Stimulated activated CD4-positive, alpha-beta T cell treated with anti-CD3 and anti-CD28 coated beads, TNF-alpha, amount 100 ng/mL, for 24 hours (primary cell): Measurements from ENCODE around the gene PLEKHA8.

Source experiments
- DNase-seq, 3 experiments: peaks; one replicate each; pipeline ENCODE4 v3.0.0-alpha.2; 2020; ENCODE audit warnings: low read depth in 3 of 3

PLEKHA8 gene

DNA sequence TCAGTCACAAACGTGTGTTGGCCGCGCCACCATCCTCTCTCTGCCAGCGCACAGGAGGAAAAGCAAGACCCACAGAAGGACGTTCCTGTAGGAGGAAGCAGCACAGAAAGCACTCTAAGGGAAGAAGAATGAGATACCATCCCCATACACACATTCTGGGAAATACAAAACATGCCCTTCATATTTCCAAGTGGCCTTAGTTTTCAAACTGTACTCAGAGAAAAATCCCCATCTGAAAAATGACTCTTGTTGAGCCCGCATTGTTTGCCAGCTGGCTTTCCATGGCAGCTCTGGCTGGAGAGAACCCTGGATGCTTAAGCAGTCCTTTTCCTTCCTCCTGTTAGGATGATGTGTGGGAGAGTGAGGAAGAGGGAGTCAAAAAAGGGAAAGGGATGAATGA, 139.7 kb downstream of the PLEKHA8 start:
- no peak for DNase-seq

DNA sequence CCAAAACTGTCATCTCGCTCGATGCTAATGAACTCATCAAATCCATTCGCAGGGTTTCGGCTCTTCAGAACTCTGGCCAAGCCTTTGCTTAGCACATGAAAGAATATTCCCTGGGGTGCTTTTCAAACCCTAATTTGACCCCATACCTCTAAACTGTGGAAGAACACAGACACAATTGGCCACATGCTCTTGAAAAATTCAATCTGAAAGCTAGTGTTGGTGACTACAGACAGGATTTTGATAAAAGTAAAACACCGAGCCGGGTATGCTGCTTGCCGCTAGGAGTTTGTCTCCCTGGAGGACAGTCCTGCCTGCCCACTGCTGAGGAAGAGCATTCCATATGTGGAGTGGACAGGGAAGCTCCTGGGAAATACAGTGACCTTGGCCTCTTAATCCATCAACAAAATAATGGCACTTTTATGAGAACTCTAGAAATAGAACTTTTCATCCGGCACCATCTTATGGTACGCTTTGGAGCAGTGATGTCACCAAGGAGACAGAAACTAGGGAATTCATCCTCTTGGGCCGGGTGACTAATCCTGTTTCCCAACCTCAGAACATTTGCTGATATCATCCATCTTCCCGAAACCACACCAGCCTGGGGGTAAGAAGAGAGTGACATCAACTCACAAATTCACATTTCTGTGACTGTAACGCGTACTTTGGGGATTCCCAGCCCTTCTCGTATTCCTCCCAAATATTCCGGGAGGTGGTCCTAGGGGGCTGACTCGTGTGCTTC, 140.8 kb downstream of the PLEKHA8 start:
- DNase-seq, result no peak

GRCh38 chr7:30169579-30169978, 141.4 kb downstream of the PLEKHA8 start:
- DNase-seq, result no peak

DNA sequence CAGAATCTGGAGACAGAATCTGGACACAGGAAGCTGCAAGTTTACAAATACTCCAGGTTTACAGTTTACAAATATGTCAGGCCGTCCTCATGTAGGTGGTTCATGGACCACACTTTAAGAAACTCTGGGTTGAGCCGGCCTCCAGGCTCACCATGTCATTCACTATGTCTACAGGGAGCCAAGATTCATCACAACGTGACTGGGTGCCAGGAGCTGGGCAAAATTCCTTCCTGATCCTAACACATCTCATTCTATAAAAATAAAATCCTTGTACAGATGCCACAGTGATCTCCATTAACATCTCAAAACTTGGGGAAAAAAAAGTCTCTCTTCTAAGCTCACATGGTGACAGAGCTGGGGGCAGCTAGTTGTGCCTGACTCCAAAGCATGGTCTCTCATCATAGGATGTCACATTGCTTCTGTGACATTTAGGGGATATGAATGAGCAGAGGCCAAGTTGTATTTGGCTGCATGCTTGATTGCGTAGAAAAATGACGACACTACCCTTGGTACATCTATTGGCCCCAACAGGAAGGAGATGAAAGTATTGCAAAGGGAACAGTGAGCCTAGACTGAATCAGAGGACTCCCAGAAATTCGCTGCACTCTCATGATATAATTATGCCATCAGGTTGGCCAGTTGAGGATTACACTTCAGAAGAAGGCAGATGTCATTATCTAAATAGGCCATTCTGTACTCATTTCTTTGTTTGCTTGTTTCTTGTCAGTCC, 142.4 kb downstream of the PLEKHA8 start:
- DNase-seq, result no peak

GRCh38 chr7:30171766-30172447, 143.7 kb downstream of the PLEKHA8 start:
- no peak for DNase-seq

GRCh38 chr7:30172451-30172850, 144.2 kb downstream of the PLEKHA8 start:
- DNase-seq, result no peak

- DNase-seq, result no peak
Observed at GRCh38 chr7:30173058-30173897, 145.1 kb downstream of the PLEKHA8 start.

DNA sequence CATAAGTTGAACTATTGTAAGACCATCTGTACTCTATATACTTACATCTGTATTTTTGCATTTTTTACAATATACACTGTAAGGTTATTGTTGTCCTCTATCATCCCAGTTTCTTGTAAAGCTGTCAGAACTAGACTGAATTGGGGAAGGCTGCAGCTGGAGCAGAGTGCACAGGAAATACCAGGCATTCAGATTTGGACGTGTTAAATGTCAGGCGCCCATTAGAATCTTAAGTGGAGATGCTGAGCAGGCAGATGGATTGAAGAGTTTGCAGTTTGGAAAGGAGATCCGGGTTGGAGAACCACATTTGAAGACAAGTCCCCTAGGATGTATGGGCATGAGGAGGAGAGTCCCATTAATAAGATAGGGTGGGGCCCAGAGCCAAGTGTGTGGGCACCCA, 147.0 kb downstream of the PLEKHA8 start:
- no peak for DNase-seq

- no peak for DNase-seq
Observed at GRCh38 chr7:30175636-30176147, 147.5 kb downstream of the PLEKHA8 start.

DNA sequence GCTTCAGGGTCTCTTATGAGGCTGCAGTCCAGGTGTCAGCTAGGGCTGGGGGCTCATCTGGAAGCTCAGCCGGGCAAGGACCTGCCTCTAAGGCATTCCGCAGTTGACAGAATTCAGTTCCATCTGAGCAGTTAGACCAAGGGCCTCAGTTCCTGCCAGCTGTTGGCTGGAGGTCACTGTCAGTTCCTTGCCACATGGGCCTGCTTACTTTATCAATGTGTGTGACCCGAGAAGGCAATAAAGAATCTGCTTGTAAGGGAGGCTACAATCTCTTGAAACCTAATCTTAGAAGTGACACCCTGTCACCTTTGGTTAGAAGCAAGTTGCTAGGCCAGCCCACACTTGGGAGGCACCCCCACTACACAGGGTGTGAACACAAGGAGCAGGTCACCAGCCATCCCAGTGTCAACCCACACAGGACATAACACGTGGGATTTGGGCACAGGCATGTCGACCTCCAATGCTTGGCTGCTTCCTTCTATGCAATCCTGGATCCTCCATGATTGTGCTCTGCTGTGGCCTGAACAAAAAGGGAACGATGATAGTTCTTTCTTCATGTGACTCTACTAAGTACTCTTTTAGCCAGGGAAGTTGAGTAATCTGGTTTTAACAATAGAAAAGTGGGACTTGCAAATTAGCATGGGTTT, 148.4 kb downstream of the PLEKHA8 start:
- DNase-seq, result no peak

DNA sequence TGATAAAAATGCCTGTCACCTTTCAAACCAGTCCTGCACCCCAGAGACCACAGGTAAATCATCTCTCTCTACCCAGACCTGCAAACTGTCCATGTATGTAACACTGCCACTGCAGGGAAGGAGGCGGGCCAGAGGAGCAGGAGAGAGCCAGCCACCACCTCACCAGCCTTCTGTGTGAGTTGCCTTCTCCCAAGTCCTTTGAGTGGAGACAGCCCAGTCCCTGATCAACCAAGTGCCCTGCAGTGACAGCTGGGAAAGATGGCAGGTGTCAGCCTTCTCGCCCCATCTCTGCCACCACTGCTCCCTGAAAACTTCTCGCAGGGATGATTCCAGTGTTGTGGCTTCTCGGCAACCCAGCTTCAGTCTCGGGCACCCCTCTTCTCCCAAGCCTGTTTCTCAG, 149.0 kb downstream of the PLEKHA8 start:
- DNase-seq, result no peak

GRCh38 chr7:30177965-30178364, 149.8 kb downstream of the PLEKHA8 start:
- no peak for DNase-seq

GRCh38 chr7:30178748-30179436, 150.7 kb downstream of the PLEKHA8 start:
- no peak for DNase-seq
